PC-9 (cell line): Measurements from ENCODE around the gene OTULINL. TPM values are rescaled to one million over a fixed set of nuclear protein-coding genes. Genes with fewer than 3 reads are reported as not detected.

Source experiments
- BruUV-seq: library from RNA; stranded (reverse); fragments of 400-500 nt; replicated peaks from 2 replicates; lab custom pipeline; 2021; lab: Mats Ljungman, UMichigan
- CTCF ChIA-PET: fragments of 300-600 bp; sonication (Branson Sonifier 250); formaldehyde crosslinking; loops from one replicate; lab custom pipeline; 2022; ENCODE audit warnings: antibody characterized with exemption; lab: Charles Lee
- POLR2A ChIA-PET: fragments of 300-600 bp; sonication (Branson Sonifier 250); formaldehyde crosslinking; loops from one replicate; lab custom pipeline; 2022; ENCODE audit warnings: antibody characterized with exemption; ENCODE audit not compliant: unreplicated experiment; lab: Charles Lee
- DNase-seq, 2 experiments: peaks; one replicate each; pipeline versions ENCODE4 v3.0.0 to v3.0.0-alpha.2; 2015 to 2022; ENCODE audit warnings: mixed read lengths in 1 of 2
- H2AFZ ChIP-seq: fragments of 200-600 bp; sonication (generic); 2 replicates; pipeline ENCODE4 v1.8.1; 2017; ENCODE audit warnings: antibody characterized with exemption
- H3F3A ChIP-seq: fragments of 200-600 bp; sonication (generic); 2 replicates; pipeline ENCODE4 v1.8.1; 2017; ENCODE audit warnings: antibody characterized with exemption, mild to moderate bottlenecking, low read depth; ENCODE audit not compliant: insufficient read depth
- H3K27ac ChIP-seq: fragments of 200-600 bp; sonication (generic); 2 replicates; pipeline ENCODE4 v1.6.1; 2016; ENCODE audit warnings: mixed run types
- H3K27me3 ChIP-seq: fragments of 200-600 bp; sonication (generic); 2 replicates; pipeline ENCODE4 v1.6.1; 2016; ENCODE audit warnings: low read depth, mixed run types; ENCODE audit not compliant: insufficient read depth
- H3K36me3 ChIP-seq: fragments of 200-600 bp; sonication (generic); 2 replicates; pipeline ENCODE4 v1.6.1; 2016; ENCODE audit warnings: low read depth, mixed run types
- H3K4me1 ChIP-seq: fragments of 200-600 bp; sonication (generic); replicated peaks from 2 replicates; pipeline ENCODE4 v1.6.1; 2016; ENCODE audit warnings: mixed run types; ENCODE audit not compliant: insufficient read depth
- H3K4me2 ChIP-seq: fragments of 200-600 bp; sonication (generic); 2 replicates; pipeline ENCODE4 v1.6.1; 2017; ENCODE audit warnings: mixed run types
- H3K4me3 ChIP-seq: fragments of 200-600 bp; sonication (generic); 2 replicates; pipeline ENCODE4 v1.6.1; 2016; ENCODE audit warnings: mixed run types
- H3K79me2 ChIP-seq: fragments of 200-600 bp; sonication (generic); 2 replicates; pipeline ENCODE4 v1.6.1; 2017; ENCODE audit warnings: low read depth, mixed run types
- H3K9me2 ChIP-seq: fragments of 200-600 bp; sonication (generic); 2 replicates; pipeline ENCODE4 v1.8.1; 2017; ENCODE audit warnings: mild to moderate bottlenecking; ENCODE audit not compliant: insufficient read depth
- H3K9me3 ChIP-seq: fragments of 200-600 bp; sonication (generic); 2 replicates; pipeline ENCODE4 v1.8.1; 2016; ENCODE audit warnings: low read depth; ENCODE audit not compliant: insufficient read depth
- H4K20me1 ChIP-seq: fragments of 200-600 bp; sonication (generic); 2 replicates; pipeline ENCODE4 v1.8.1; 2017; ENCODE audit not compliant: insufficient read depth
- CTCF ChIP-seq: fragments of 200-600 bp; sonication (generic); conservative IDR thresholded peaks from 2 replicates; pipeline ENCODE4 v1.6.1; 2017; ENCODE audit warnings: mixed run types, antibody characterized with exemption, mild to moderate bottlenecking, moderate library complexity
- EZH2 ChIP-seq: fragments of 200-600 bp; sonication (generic); IDR thresholded peaks from 2 replicates; pipeline ENCODE4 v1.8.0; 2017; ENCODE audit warnings: antibody characterized with exemption, low read depth
- intact Hi-C: fragments of 100-400 bp; cut with micrococcal nuclease; formaldehyde crosslinking; loops from one replicate; pipeline ENCODE4 v1.10.0; 2022; ENCODE audit not compliant: unreplicated experiment
- total RNA-seq: library from RNA; stranded (reverse); gene quantifications from 2 replicates; pipeline ENCODE4 v1.2.3, GENCODE V29; 2021

Gene OTULINL
- total RNA-seq, 1 experiment from 2014 or later = 4.1 TPM

- Histone ChIP-seq H3F3A (no peaks in the 10 kb centered on the region; the same call in 1 of the 2 replicates), H3K4me3 (no peak overlapping the region), H2AFZ (no peak overlapping the region), H4K20me1 (no peaks in the 10 kb centered on the region), H3K9me3 (no peaks in the 10 kb centered on the region), H3K4me1 (0 out of 2 replicates have a peak, but pooled peaks cover 10% of the 10 kb centered on the region), H3K79me2 (no peaks in the 10 kb centered on the region), H3K27ac (no peak overlapping the region), H3K9me2 (0 out of 2 replicates have a peak, but pooled peaks cover 3% of the 10 kb centered on the region), H3K27me3 (peaks cover 23% of the 10 kb centered on the region), H3K4me2 (no peak overlapping the region), H3K36me3 (no peaks in the 10 kb centered on the region)
- DNase-seq = no peak
- POLR2A ChIA-PET = no interaction called here
- intact Hi-C loops = no loop called here
- no TSS peak for BruUV-seq
- TF ChIP-seq CTCF (no peak), EZH2 (no peak)
- CTCF ChIA-PET = no interaction called here
Measured at GRCh38 chr5:14577079-14577725, 4.4 kb upstream of the OTULINL start.

- peak in 1 of 2 experiments; percentile 40 for DNase-seq
- Histone ChIP-seq H3K79me2 (no peaks in the 10 kb centered on the region), H3K27me3 (peaks cover 30% of the 10 kb centered on the region), H3K4me1 (0 out of 2 replicates have a peak, but pooled peaks cover 10% of the 10 kb centered on the region), H4K20me1 (no peaks in the 10 kb centered on the region), H3K4me3 (no peak overlapping the region), H3K4me2 (no peak overlapping the region), H3K9me3 (no peaks in the 10 kb centered on the region), H3K36me3 (no peaks in the 10 kb centered on the region), H3K9me2 (0 out of 2 replicates have a peak, but pooled peaks cover 3% of the 10 kb centered on the region), H3F3A (peaks cover 3% of the 10 kb centered on the region; the same call in 1 of the 2 replicates), H3K27ac (no peak overlapping the region), H2AFZ (no peak overlapping the region)
- ChIA-PET CTCF (no interaction called here), POLR2A (no interaction called here)
- BruUV-seq = no TSS peak
- TF ChIP-seq EZH2 (no peak), CTCF (no peak)
- intact Hi-C loops = no loop called here
Measured at GRCh38 chr5:14577971-14578370, 3.6 kb upstream of the OTULINL start.

DNA sequence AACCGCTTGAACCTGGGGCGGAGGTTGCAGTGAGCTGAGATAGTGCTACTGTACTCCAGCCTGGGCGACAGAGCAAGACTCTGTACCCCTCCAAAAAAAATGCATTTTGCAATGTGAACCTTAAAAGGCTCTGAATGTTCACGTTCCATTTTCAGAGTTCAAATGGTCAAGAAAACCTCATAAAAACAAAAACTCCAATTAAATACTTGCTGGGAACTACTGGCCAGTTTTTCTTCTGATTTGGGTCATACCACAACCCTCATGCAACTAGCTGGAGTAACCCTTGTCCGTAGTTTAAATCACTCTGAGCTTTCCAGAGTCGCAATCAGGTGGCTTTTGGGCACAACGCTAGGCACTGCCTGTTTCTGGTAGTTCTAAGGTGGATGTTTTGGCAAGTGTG is 2.3 kb upstream of the OTULINL start:
- ChIA-PET POLR2A (no interaction called here), CTCF (no interaction called here)
- TF ChIP-seq EZH2 (no peak), CTCF (no peak)
- no peaks in the 10 kb centered on the region for H3K9me3 ChIP-seq
- H3K9me2 ChIP-seq = no peaks in the 10 kb centered on the region
- peaks cover 36% of the 10 kb centered on the region for H3K27me3 ChIP-seq
- H3K36me3 ChIP-seq = no peaks in the 10 kb centered on the region
- H4K20me1 ChIP-seq = 0 out of 2 replicates have a peak, but pooled peaks cover 2% of the 10 kb centered on the region
- H3K4me3 ChIP-seq = no peak overlapping the region
- H3K79me2 ChIP-seq = no peaks in the 10 kb centered on the region
- no peak overlapping the region for H3K27ac ChIP-seq
- DNase-seq = no peak
- peaks cover 6% of the 10 kb centered on the region; the same call in 1 of the 2 replicates for H3F3A ChIP-seq
- no peak overlapping the region for H3K4me2 ChIP-seq
- H3K4me1 ChIP-seq = 0 out of 2 replicates have a peak, but pooled peaks cover 10% of the 10 kb centered on the region
- no TSS peak for BruUV-seq
- no peak overlapping the region for H2AFZ ChIP-seq
- intact Hi-C loops = no loop called here
